ENCODE data around the gene ARHGAP44.

Gene ARHGAP44

DNA sequence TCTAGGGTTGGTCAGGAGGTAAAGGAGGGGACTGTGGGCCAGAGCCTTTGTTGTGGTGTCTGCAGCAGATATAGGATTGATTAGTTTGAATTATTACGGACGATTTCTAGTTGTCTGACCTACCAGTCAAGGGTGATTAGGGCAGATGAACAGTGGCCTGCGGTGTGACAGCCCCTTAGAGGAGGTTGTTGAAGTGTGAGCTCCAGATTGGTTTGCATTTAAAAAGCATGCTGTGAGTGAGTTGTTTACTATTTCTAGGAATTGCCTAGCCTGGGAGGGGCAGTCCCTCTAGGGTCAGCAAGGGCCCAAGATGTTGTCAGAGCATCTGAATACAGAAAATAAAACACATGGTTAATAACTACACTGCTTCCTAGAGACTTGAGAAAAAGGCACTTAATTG is 108.8 kb downstream of the ARHGAP44 start:
- no peak for DNase-seq (ENCODE audit: low read depth in 2 of 2)

DNA sequence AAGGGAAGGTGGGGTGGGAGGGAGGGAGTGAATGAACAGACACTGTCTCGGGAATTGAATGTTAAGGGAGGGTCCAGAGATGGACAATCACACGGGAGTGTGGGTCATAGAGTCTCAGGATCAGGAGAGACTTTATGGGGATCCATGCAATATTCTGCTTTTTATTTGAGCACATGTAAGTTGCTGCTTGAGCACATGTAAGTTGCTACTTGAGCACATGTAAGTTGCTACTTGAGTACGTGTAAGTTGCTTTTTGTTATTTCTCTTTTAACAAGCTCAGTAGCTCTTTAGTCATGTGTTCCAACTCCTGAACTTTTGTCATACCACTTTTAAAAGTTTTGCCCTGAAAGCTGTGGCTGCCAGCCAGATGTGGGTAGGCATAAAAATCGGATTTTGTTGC is 110.3 kb downstream of the ARHGAP44 start:
- no peak for DNase-seq (ENCODE audit: low read depth in 2 of 2)

DNA sequence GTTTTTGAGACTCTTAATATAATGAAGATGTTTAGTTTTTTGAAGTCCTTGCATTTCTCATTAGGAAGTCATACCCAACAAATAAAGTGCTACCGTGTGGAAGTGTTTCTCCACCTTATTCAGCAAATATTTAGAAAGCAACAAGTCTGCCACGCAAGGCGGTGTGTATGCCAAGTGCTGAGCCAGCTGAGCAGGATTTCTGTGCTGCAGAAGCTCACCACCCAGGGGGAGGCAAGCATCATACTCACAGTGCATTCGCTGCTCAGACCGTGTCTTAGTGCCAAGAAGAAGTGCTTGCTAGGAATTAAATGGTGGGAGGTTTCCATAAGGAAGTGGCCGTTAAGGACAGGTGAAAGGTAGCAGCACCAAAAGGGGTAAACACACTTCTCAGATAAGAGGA is 111.2 kb downstream of the ARHGAP44 start:
- DNase-seq (ENCODE audit: low read depth in 2 of 2), result no peak

DNA sequence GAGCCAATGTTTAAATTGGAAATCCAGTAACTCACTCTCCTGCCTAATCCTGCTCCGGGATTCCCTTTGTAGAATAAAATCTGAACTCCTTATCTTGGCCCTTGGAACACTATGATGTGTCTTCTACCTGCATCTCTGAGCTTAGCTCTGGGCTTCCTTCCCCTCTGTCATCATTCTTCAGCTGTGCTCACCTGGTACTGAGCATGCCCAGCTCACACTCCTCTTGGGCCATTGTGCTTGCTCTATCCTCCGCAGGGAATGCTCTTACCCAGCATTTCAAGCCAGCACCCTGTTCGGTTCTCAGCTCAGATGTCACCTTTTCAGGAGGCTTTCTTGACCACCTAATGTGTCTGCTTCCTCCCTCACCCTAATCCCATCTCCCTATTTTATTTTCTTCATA is 112.7 kb downstream of the ARHGAP44 start:
- DNase-seq (ENCODE audit: low read depth in 2 of 2), result no peak

DNA sequence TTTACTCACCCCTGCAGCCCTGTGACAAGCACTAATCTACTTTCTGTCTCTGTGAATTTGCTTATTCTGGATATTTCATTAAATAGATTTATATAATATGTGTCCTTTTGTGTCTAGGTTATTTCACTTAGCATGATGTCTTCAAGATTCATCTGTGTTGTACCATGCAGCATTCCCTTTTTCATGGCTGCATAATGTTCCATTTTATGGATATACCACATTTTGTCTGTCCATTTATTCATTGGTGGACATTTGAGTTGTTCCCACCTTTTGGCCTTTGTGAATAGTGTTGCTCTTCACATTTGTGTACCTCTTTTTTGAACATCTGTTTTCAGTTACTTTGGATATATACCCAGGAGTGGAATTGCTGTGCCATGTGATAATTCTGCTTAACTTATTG is 118.2 kb downstream of the ARHGAP44 start:
- no peak for DNase-seq (ENCODE audit: low read depth in 2 of 2)

DNA sequence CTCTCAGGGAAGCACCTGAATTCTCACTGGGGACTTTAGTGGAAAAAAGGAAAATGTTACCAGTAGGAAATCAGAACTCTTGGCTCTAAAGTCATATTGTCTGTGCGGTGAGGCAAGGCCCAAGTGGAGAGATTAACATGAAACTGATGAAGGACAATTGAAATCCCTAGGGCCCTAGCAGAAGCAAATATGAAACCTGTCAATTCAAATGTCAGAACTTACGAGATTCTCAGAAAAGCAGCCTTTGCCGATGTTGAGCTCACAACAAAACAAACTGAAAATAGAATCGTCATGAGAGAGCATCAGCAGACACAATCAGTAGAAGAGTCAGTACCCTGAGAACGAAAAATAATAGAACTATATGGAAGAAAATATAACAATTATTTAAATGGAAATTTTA is 119.7 kb downstream of the ARHGAP44 start:
- no peak for DNase-seq (ENCODE audit: low read depth in 2 of 2)

DNA sequence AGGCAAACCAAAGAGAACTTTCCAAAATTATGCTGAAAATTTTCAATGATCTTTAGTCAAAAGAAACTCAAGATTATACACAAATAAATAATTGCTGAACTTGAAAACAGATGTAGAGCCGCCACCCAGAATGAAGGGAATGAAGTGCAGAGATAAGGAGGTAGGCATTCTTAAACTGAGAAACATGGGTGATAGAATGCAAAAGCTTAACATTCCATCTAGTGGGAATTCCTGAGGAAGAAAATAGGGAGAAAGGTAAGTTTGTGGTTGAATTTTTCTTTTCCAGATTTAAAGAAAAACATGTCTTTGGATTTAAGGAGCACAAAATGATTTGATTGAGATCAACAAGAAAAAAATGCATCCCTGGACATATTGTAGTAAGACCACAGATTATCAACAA is 120.2 kb downstream of the ARHGAP44 start:
- DNase-seq (ENCODE audit: low read depth in 2 of 2), result no peak

DNA sequence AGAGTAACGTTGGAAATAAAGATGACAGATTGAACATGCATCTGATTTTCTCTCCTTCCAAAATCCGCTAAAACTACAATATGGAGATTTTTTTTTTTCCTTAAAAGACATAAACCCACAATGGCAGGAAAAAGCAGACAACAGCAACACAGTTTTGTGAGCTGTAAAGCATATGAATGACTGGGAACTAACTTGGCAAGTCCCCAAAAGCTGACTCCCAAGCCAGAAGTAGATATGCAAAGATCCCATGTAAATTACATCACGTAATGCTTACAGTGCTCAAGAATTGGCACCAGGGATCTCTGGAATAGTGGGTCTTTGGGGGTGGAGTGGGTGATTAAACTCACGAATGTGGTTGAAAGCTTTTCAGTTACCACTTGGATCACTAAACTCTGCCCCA is 121.9 kb downstream of the ARHGAP44 start:
- DNase-seq (ENCODE audit: low read depth in 2 of 2), result no peak

DNA sequence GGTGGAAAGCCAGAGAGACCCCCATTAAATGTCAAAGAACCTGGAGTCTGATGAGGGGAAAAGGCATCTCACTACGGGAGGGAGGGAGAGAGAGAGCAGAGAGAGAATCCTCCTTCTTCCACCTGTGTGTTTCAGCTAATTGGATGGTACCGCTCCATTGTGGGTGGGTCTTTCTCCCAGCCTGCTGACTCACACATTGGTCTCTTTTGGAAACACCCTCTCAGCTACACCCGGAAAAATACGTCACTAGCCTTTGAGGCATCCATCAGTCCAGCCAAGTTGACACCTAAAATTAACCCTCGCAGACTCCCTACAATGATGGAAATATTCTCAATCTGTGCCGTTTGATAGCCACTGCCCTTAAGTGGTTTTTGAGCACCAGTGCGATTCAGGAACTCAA is 128.1 kb downstream of the ARHGAP44 start:
- DNase-seq (ENCODE audit: low read depth in 2 of 2), result no peak

DNA sequence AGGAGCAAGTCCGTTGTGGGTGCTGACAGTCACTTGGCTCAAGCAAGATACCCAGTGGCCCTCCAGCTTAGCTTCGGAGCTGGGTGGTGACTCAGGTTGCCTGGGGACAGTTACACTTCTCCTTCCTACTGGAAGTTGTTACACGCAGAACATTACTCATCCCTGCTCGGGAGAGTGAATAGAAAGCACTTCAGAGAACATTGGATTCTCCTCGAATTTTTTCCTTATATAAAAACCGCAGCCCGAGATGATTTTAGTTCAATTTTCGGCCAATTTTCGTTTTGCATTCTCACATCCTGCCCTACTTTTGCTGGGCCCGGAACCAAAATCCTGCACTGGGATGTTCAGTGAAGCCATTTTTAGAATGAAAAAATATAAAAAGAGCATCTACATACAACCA is 128.8 kb downstream of the ARHGAP44 start:
- no peak for DNase-seq (ENCODE audit: low read depth in 2 of 2)

DNA sequence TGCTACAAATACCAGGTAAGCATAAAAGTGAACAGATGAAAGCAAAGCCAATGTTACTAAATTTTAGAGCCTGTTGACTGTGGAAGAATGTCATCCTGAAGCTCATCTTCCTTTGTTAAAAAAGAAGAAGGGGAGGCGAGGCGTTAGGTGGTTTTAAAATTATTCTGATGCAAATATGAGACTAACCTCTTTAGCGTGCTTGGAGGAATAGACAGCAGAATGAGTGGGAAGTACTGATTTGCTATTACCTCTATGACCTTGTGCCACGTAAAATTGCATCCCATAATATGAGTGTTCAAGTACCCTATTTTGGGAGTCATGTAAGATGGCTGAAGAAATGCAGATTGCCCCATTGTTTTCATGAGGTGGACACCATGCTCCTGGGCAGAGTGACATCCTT is 132.8 kb downstream of the ARHGAP44 start:
- DNase-seq (ENCODE audit: low read depth in 2 of 2), result no peak

DNA sequence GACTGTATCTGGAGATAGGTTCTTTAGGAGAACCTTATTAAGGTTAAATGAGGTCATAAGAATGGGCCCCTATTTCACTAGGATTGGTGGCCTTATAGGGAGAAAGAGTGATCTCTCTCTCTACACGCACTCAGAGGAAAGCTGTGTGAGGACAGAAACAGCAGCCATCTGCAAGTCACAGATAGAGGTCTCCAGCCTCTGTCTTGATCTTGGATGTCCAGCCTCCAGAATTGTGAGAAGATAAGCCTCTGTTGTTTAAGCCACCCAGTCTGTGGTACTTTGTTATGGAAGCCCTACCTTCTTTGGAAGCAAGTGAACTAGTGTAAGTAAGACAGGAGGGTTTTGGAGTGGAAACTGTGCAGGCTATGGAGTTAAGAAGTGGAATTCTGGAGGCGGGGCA is 135.3 kb downstream of the ARHGAP44 start:
- no peak for DNase-seq (ENCODE audit: low read depth in 2 of 2)

DNA sequence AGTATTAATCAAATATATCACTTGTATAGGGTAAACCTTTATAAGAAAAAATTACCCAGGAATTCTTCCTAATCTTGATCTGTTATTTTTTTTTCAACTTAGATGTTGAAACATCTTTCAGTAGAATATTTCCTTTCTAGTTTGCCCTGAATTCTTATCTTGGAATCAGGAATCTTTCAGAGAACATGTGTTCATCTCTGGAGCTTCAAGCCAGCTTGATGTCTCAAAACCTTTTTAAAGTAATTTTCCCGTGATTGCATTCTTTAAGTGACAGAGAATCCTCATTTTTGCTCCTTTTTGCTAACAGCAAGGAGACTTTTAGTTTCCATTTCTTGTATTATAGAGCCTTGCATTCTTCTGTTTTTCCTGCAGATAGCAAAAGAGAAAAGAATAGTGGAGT is 137.7 kb downstream of the ARHGAP44 start:
- no peak for DNase-seq (ENCODE audit: low read depth in 2 of 2)

DNA sequence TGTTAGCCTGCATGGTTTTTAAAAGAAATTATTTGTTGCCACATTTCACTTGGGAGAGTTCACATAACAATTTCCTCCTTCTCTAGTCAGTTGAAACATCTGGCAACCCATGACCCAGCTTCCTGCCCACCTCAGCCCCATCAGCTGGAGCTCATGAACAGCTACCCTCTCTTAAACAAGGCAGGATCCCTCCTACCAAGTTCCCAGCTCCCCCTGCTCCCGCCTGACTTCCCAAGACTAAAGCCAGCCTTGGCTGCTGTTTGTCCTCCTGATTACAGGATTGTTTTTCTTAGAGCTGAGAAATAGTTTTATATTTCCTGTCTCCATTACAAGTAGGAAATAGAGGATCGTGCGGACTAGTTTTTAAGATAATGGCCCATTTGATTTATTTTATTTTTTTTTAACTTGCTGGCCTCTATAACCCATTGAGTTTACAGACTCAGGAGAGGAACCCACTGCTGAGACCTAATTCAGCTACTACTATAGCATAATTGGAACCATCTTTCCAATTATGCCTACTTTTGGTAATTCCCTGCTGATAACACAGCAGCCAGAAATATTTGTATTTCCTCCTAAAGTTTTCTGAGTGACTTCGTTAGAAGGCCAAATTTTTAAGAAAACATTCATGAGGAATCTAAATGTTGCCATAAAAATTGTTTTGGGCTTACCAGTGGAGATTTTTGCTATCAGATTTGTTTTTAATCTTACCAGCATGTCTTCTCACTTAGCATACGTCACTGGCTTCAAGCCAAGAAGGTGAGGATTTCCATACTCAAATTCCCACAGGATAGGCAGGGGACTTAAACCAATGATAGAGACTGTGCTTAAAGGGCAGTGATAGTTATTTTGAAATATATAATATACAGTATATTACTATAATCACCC is 138.5 kb downstream of the ARHGAP44 start:
- DNase-seq (ENCODE audit: low read depth in 2 of 2), result no peak

DNA sequence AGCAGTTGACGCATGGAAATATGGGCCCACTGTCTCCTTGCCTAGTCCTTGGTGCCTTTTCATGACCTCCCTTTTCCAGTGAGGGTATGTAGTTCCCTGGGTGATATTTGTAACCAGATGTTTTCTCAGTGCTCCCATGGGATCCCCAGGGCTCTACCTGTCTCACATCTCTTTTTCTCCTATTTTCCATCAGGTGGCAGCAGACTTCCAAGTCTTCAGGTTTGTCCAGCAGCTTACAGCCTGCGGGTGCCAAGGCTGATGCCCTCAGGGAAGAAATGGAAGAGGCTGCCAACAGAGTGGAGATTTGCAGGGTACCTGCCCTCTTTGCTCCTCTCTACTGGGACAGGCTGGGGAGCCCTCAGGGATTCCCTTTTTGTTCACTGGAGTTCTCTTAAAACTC is 139.4 kb downstream of the ARHGAP44 start:
- DNase-seq (ENCODE audit: low read depth in 2 of 2), result no peak

DNA sequence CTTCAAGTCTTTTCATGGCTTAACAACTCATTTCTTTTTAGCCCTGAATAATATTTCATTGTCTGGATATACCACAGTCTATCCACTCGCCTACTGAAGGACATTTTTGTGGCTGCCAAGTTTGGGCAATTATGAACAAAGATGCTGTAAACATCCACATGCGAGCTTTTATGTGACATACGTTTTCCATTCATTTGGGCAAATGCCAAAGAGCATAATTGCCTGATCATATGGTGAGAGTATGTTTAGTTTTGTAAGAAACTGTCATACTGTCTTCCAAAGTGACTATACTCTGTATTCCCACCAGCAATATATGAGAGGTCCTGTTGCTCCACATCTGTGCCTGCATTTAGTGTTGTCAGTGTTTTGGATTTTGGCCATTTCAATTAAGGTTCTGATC is 147.2 kb downstream of the ARHGAP44 start:
- no peak for DNase-seq (ENCODE audit: low read depth in 2 of 2)

DNA sequence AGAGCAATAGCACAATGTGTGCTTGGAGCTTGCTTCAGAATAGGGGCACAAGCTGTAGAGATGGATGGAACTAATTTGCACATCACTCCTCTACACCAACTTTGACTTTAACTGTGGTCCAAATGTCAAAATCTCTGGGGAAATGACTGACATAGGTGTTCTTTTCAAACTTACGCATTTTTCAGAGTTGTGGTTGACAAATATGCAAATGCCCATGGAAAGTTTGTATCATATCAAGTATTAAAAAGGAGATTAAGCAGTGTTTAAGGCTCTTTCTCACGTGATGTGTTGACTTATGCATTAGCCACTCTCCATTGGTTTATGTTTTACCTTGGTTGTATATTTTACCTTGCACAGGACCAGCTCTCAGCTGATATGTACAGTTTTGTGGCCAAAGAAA is 151.4 kb downstream of the ARHGAP44 start:
- no peak for DNase-seq (ENCODE audit: low read depth in 2 of 2)

DNA sequence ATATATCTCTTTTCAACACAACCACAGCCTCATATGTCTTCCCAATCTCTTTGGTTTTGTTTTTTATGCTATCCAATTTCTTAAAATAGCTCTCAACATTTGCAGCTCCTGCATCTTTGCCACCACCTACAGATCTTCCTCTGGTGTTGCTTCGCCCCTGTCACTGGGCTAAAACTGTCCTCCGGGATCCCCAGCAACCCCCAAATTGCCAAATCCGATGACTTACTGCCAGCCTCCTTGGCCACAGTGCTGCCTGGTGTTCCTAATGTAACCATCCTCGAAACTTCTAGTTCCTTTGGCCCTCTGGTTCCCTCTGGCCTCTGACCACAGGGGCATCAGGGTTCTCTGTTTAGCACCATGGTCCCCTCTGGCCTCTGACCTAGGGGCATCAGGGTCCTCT is 157.7 kb downstream of the ARHGAP44 start:
- DNase-seq (ENCODE audit: low read depth in 2 of 2), result no peak

DNA sequence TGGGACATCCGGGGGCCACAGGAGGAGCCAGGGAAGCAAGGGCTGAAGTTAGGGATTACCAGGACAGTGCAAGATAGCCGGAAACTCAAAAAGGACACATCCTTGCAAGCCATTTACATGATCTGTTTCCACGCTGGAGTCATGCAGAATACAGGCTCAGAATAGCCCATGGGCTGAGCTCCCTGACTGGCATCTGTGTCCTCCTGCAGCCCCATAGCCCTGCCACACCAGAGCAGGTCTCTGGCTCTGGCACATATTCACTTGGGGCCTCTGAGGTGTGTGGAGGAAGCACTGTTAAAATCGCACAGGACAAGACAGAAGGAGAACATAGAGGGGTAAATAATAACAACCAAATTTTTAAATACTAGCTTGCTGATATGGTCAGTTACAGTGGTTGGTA is 162.7 kb downstream of the ARHGAP44 start:
- DNase-seq (ENCODE audit: low read depth in 2 of 2), result no peak

DNA sequence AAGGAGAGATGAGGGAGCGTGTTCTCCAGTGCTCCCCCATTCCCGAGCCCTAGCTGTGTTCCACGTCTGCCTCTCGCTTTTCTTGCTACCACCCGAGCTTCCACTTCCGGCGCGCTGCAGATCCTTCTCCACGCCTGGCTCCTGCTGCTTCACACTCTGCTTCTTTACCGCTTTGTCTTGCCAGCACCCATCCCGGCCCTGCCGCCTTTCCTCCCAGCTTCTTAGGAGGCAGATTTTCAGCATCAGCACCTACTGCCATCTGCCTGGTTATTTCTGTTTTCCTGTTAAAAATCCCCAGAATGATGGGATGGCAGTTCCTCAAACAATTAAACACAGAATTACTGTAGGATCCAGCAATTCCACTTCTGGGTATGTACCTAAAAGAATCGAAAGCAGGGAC is 163.9 kb downstream of the ARHGAP44 start:
- no peak for DNase-seq (ENCODE audit: low read depth in 2 of 2)

DNA sequence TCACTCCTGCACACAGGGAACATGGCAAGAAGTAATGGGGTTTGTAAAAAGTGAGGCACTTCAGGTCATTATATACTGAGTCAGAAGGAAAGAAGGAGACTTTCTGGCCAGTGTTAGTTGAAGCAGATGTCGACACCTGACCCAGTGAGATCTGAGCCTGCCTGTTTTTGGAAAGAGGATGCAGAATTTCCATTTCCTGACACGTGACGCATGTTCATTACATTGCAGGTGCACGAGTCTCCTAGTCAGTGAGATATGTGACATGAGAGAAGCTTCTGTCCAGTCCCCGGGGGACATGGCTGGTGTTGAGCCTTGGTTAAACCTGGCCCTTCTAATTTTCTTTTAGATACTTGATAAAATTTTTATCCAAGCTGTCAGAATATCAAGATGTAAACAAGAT is 166.2 kb downstream of the ARHGAP44 start:
- DNase-seq (ENCODE audit: low read depth in 2 of 2), result no peak

DNA sequence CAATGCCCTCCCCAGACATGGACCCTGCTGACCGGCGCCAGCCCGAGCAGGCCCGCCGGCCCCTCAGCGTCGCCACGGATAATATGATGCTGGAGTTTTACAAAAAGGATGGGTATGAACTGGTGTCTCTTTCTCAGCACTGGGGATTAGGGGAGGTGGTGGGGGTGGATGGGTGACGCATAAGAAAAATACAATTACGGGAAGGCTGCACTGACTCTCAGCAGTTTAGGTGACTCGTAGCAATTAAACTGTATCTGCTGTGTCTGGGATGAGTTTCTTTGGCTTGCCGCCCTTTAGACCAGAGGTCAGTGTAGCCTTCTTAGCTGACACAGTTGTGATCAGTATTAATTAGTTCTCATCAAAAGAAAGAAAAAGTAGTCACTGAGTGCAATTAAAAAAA is 169.5 kb downstream of the ARHGAP44 start:
- no peak for DNase-seq (ENCODE audit: low read depth in 2 of 2)

DNA sequence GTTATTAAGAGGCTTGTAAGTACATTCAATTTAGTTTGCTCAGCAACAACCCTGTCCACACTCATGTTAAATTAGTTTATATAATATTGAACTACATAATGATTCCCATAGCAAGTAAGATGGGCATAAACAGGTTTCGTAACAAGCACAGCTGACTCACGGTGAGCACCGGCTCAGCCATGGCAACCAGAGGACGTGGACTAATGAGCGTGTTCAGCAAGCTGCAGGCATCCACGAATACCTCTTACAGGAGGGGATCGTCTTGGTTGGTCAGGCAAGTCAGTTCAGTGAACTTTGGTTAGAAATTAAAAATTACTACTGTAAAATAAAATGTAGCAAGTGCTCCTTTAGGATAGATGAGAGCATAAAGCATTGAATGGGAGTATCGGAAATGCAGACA is 170.1 kb downstream of the ARHGAP44 start:
- no peak for DNase-seq (ENCODE audit: low read depth in 2 of 2)

DNA sequence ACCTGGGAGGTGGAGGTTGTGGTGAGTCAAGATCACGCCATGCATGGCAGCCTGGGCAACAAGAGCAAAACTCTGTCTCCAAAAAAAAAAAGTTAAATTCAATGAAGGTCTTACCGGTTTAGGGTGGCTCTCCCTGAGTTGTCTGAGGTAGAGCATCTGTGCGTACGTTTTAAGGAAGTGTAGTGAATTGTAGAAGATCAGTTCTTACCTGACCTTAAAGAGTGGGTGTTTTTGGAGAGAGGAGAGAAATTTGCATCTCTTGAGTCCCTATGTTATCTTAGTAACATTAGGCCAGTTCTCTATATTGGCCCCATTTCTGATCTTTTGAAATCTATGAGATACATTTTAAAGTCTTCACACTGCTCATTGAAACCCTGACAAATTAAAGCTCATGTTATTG is 172.4 kb downstream of the ARHGAP44 start:
- no peak for DNase-seq (ENCODE audit: low read depth in 2 of 2)

Measured in stimulated activated CD4-positive, alpha-beta T cell treated with anti-CD3 and anti-CD28 coated beads, Interleukin-4, amount 100 ng/mL, for 48 hours (primary cell).